ENCODE measurements around the gene PSMC6.

The PSMC6 gene

GRCh38 chr14:52700701-52701172 lies 6.3 kb upstream of the PSMC6 start:
- H3K27ac ChIP-seq (ENCODE audit: extremely low read depth, low read depth, low read length): no peak overlapping the region
- POLR2A ChIA-PET: no interaction called here
- H3K4me1 ChIP-seq (ENCODE audit: control insufficient read depth, insufficient read depth, low read length): no peaks in the 10 kb centered on the region
- no peak overlapping the region for H3K4me3 ChIP-seq (ENCODE audit: low read depth, low read length)
- CTCF ChIA-PET: no interaction called here
- H3K9me3 ChIP-seq (ENCODE audit: control insufficient read depth, insufficient read depth, low read depth, low read length): no peaks in the 10 kb centered on the region
- H3K36me3 ChIP-seq (ENCODE audit: control insufficient read depth in 2 of 2, insufficient read depth in 1 of 2, low read length in 2 of 2): no peaks in the 10 kb centered on the region
- TF ChIP-seq ZNF311 (tag by site-specific recombination; IDR thresholded peaks at IDR 0.05; ENCODE audit: borderline replicate concordance) (no peak), AEBP2 (tag by site-specific recombination; IDR thresholded peaks at IDR 0.05; ENCODE audit: borderline replicate concordance) (no peak), ZNF670 (tag by site-specific recombination; IDR thresholded peaks at IDR 0.05; ENCODE audit: low read depth) (no peak), ZNF629 (tag by site-specific recombination; IDR thresholded peaks at IDR 0.05) (no peak), ZNF148 (tag by site-specific recombination; IDR thresholded peaks at IDR 0.05; ENCODE audit: borderline replicate concordance) (no peak), ZIC2 (tag by site-specific recombination; IDR thresholded peaks at IDR 0.05) (no peak), SP2 (tag by site-specific recombination; IDR thresholded peaks at IDR 0.05) (no peak), KLF1 (tag by site-specific recombination; IDR thresholded peaks at IDR 0.05) (no peak), ZNF664 (tag by site-specific recombination; IDR thresholded peaks at IDR 0.05) (no peak), ZNF221 (tag by site-specific recombination; IDR thresholded peaks at IDR 0.05; ENCODE audit: borderline replicate concordance) (no peak), ZNF366 (tag by site-specific recombination; conservative IDR thresholded peaks at IDR 0.05) (no peak), ZNF121 (tag by site-specific recombination; IDR thresholded peaks at IDR 0.05) (no peak), ZNF792 (tag by site-specific recombination; IDR thresholded peaks at IDR 0.05) (no peak), ZNF133 (tag by site-specific recombination; IDR thresholded peaks at IDR 0.05) (no peak), ZNF354C (tag by site-specific recombination; IDR thresholded peaks at IDR 0.05; ENCODE audit: borderline replicate concordance, low read depth) (no peak)

GRCh38 chr14:52701223-52701622 lies 5.8 kb upstream of the PSMC6 start:
- Histone ChIP-seq H3K36me3 (ENCODE audit: control insufficient read depth in 2 of 2, insufficient read depth in 1 of 2, low read length in 2 of 2) (no peaks in the 10 kb centered on the region), H3K4me1 (ENCODE audit: control insufficient read depth, insufficient read depth, low read length) (0 out of 2 replicates have a peak, but pooled peaks cover under 1% of the 10 kb centered on the region), H3K27ac (ENCODE audit: extremely low read depth, low read depth, low read length) (no peak overlapping the region), H3K9me3 (ENCODE audit: control insufficient read depth, insufficient read depth, low read depth, low read length) (no peaks in the 10 kb centered on the region), H3K4me3 (ENCODE audit: low read depth, low read length) (no peak overlapping the region)
- ChIA-PET CTCF (no interaction called here), POLR2A (no interaction called here)
- TF ChIP-seq KLF8 (tag by site-specific recombination; IDR thresholded peaks at IDR 0.05): no peak
- no peak for TF ChIP-seq ZNF248 (tag by site-specific recombination; IDR thresholded peaks at IDR 0.05)

- ChIA-PET POLR2A (interaction anchor here (0.7 kb wide), 1 partner anchor 252 kb away, joined by 5 read pairs; no protein-coding TSS in a partner anchor), CTCF (no interaction called here)
- Histone ChIP-seq H3K4me1 (ENCODE audit: control insufficient read depth, insufficient read depth, low read length) (peaks cover 4% of the 10 kb centered on the region; the same call in 1 of the 2 replicates), H3K9me3 (ENCODE audit: control insufficient read depth, insufficient read depth, low read depth, low read length) (no peaks in the 10 kb centered on the region), H3K27ac (ENCODE audit: extremely low read depth, low read depth, low read length) (no peak overlapping the region), H3K4me3 (ENCODE audit: low read depth, low read length) (no peak overlapping the region), H3K36me3 (ENCODE audit: control insufficient read depth in 2 of 2, insufficient read depth in 1 of 2, low read length in 2 of 2) (peaks cover 0 to 1% of the 10 kb centered on the region in 2 experiments; a peak in 1 of 3 replicates)
- TF ChIP-seq PRDM4 (tag by site-specific recombination; IDR thresholded peaks at IDR 0.05) (no peak), ZBTB7A (tag by site-specific recombination; IDR thresholded peaks at IDR 0.05; ENCODE audit: low read depth) (no peak), SP2 (tag by site-specific recombination; IDR thresholded peaks at IDR 0.05) (no peak), ZNF341 (tag by site-specific recombination; IDR thresholded peaks at IDR 0.05; ENCODE audit: low read depth) (no peak), ZNF530 (tag by site-specific recombination; IDR thresholded peaks at IDR 0.05; ENCODE audit: low read depth) (no peak), ZNF24 (tag by site-specific recombination; IDR thresholded peaks at IDR 0.05) (no peak), ZNF302 (tag by site-specific recombination; IDR thresholded peaks at IDR 0.05; ENCODE audit: low read depth) (no peak), BCL11A (tag by site-specific recombination; IDR thresholded peaks at IDR 0.05; ENCODE audit: low read depth) (no peak), ZNF692 (tag by site-specific recombination; IDR thresholded peaks at IDR 0.05) (no peak), ZNF621 (tag by site-specific recombination; IDR thresholded peaks at IDR 0.05) (no peak)
These were observed 3.8 kb upstream of the PSMC6 start for GRCh38 chr14:52703225-52703624.

Data from HEK293 (cell line).